Skin epidermis (tissue), 12 donors: ENCODE measurements around the gene CLEC4D.
"Not testable (repeated sequence)": the region's sequence is repeated elsewhere in the genome, so short reads cannot be mapped to it uniquely, and the experiment has no call there.

ENCODE experiments used
- H3K27ac ChIP-seq, 21 experiments: fragments of 200-600 bp; sonication (generic) in 11 of 21; one replicate each; pipeline ENCODE4 v1.5.0; 2020; ENCODE audit warnings: mild to moderate bottlenecking in 3 of 21, inconsistent platforms in 2 of 21, moderate library complexity in 2 of 21
- H3K4me3 ChIP-seq, 7 experiments: fragments of 200-600 bp; sonication (generic) in 2 of 7; one replicate each; pipeline ENCODE4 v1.5.0; 2020; ENCODE audit warnings: inconsistent platforms in 2 of 7, mild to moderate bottlenecking in 2 of 7, moderate library complexity in 1 of 7

Gene CLEC4D

DNA sequence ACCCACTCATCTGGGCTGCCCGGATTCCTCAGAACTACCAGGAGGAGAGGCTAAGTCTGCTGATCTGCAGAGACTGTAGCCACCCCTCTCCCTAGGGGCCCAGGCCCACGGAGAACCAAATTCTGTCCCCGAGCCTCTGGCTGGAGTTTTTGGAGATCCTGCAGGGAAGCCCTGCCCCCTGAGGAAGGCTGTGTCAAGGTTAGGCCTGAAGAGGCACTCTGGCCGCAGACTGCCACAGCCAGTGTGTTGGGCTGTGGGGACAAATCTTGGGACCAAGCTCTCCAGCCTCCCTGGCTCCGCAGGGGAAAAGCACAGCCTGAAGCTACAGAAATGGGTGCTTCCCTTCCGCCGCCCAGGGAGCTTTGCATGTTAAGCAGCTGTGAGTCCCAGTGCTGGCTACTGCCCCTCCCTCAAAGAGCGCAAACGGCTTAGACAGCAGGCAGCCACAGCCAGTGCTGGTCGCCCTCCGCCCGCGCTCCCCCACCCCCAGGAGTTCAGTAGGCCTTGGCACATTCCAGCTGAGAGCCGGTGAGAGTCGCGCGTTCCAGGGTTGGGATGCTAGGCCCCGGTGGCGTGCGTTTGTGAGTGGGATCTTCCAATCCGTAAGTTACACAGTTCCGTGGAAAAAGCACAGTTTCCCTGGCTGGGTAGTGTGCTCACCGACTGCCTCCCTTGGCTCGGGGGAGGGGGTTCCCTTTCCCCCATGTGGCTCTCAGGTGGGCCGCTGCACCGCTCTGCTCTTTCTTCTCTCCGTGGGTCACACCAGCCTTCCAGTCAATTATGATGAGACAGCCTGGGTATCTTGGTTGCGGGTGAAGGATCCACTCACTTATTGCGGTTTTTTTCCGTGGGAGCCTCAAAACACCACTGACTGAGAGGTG lies 14.2 kb downstream of the CLEC4D start:
- Histone ChIP-seq H3K4me3 (no peak overlapping the region), H3K27ac (no peak overlapping the region)

DNA sequence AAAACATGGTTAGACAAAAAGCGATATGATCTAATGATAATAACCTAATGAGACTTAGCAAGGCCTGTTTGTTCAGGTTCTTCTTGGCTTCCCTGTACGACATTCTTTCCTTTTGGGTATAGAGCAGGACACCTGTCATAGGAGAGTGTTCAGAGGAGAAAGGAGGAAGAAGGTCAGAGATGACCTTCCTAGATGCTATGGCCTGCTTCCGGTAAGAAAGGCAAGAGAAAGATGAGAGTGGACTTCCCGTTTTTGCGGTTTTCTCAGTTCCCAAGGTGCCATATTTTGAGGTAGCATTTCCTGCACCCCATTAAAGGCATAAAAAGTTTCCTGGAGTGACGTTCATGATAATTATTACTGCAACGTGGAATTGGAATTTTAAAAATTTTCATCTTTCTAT lies 18.7 kb downstream of the CLEC4D start:
- no peak overlapping the region for H3K4me3 ChIP-seq
- no peak overlapping the region for H3K27ac ChIP-seq

DNA sequence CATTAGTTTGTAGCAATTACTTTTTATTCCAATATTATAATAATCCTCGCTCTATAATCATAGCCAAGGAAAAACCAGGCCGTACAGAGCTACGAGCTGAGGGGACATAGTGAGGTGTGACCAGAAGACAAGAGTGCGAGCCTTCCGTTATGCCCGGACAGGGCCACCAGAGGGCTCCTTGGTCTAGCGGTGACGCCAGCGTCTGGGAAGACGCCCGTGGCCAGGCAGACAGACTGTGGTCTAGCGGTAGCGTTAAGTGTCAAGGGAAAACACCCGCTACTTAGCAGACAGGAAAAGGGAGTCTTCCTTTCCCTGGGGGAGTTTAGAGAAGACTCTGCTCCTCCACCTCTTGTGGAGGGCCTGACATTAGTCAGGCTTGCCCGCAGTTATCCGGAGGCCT lies 24.5 kb downstream of the CLEC4D start:
- H3K27ac ChIP-seq, H3K4me3 ChIP-seq: not testable (repeated sequence)

DNA sequence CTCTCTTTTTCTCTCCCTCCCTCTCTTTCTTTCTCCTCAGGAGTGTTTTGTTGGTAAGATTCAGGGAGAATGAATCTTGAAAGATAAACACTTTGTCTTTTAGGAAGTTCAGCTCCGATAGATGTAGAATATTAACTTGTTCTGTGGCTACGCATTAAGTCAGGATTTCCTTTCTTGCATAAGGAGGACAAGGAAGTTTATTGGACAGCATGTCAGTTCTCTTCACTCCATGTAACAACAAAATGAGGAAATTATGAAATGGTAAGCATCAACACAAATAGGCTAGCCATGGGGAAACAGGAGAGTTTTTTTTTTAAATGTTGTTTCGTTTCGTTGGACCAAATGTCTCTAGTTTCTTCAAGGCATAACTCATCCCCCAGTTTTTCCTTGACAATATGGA lies 27.5 kb downstream of the CLEC4D start, which contains the start of gene CLEC4E:
Gene CLEC4E, minus strand, starts transcription at position 75 of the 400 bp plus-strand sequence. CDS start 108 bp downstream, outside the sequence.
- Histone ChIP-seq H3K4me3 (peak within 1 kb of the TSS in 1 of 7 experiments; percentile 2), H3K27ac (peak within 1 kb of the TSS in 4 of 21 experiments; percentile 0 to 47 (median 24))

DNA sequence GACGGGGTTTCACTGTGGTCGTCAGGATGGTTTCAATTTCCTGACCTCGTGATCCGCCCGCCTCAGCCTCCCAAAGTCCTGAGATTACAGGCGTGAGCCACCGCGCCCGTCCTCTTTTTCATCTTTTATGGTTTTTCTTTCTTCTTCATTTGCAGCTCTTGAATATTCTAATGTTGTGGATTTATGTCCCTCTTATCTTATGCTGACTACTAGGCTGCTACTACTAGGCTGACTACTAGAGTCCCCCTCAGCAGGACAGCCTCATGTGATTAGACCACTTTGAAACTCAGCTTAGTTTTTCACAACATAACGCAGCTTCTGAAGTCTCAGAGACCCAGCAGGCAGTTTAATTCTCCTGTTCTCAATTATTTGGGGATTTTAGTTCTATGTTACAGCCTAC lies 28.3 kb downstream of the CLEC4D start:
- Histone ChIP-seq H3K27ac (peak overlapping the region in 3 of 21 experiments; percentile 2 to 35 (median 13)), H3K4me3 (no peak overlapping the region)

DNA sequence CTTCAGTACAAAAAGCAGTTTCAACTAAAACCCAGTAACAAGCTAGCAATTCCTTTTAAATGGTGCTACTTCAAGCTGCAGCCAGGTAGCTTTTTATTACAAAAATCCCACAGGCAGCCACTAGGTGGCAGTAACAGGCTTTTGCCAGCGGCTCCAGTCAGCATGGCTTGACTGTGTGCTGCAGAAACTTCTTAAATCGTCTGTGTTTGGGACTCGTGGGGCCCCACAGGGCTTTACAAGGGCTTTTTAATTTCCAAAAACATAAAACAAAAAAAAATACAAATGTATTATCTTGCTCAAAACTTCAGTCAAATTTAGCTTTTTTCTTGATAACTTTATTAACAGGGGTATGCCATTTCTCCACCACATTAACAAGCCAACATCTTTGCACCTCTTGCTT lies 31.0 kb downstream of the CLEC4D start:
- Histone ChIP-seq H3K27ac (no peak overlapping the region), H3K4me3 (no peak overlapping the region)

DNA sequence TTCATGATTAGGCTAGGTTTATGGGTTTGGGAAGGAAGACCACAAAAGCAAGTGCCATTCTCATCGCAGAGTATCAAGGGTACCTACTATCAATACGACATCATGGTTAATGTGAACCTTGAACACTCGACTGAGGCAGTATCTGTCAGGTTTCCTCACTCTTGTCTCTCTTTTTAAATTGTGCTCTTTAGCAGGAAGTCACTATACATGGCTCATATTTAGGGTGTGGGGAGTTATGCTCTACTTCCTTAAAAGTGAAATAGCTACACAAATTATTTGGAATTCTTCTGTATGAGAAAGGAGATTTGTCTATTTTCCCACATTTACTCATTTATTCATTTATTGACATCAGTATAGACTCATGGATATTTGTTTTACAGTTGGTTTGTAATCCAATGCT lies 33.3 kb downstream of the CLEC4D start:
- H3K4me3 ChIP-seq: no peak overlapping the region
- no peak overlapping the region for H3K27ac ChIP-seq

DNA sequence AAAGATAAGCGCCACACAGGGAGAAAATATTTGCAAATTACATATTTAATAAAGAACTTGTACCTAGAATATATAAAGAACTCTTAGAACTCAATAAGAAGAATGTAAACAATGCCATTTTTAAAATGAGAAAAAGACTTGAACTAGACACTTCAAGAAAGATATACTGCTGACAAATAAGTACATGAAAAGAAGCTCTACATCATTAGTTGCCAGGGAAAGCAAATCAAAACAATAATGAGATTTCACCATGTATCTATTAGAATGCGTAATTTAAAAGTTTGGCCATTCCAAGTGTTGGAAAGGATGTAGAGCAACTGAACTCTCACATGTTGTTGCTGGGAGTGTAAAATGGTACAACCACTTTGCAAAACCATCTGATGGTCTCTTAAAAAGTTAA lies 34.3 kb downstream of the CLEC4D start:
- no peak overlapping the region for H3K27ac ChIP-seq

DNA sequence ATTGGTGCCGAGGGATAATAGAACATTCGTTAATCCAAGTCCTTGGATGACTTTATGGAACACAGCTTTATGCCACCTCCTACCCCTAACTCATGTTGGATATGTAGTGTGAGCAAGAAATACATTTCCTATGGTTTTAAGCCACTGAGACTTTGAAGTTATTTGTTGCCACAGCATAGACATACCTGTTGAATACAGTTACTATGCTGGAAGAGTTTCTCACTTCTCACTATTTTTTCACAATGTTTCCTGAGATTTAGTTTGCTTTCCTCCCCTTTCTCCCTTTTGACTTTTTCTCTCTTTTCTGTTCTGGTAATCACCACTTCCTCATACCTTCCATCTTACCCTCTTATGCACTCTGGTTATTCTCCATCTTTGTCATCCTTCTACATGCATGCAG lies 34.9 kb downstream of the CLEC4D start:
- Histone ChIP-seq H3K4me3 (no peak overlapping the region), H3K27ac (no peak overlapping the region)

More for the DNA sequence above, 34.3 kb downstream of the CLEC4D start:
- no peak overlapping the region for H3K4me3 ChIP-seq

DNA sequence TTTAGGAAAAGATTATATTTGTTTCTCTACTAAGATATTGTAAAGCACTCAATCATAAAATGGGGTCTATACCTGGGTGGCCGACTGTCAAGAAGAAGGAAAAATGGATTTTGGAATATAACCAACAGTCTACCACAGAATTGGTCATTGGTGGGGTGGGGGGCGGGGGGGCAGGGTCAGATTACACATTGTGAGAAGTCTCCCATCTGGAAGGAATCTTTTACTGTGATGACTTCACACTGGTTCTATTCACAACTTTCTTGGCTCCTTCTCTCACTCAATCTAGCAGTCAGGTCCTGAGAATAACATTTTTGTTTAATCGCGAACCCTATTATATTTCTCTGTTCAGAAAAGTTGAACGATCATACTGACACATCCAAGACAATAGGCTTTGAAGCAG lies 36.1 kb downstream of the CLEC4D start:
- Histone ChIP-seq H3K27ac (no peak overlapping the region), H3K4me3 (no peak overlapping the region)

DNA sequence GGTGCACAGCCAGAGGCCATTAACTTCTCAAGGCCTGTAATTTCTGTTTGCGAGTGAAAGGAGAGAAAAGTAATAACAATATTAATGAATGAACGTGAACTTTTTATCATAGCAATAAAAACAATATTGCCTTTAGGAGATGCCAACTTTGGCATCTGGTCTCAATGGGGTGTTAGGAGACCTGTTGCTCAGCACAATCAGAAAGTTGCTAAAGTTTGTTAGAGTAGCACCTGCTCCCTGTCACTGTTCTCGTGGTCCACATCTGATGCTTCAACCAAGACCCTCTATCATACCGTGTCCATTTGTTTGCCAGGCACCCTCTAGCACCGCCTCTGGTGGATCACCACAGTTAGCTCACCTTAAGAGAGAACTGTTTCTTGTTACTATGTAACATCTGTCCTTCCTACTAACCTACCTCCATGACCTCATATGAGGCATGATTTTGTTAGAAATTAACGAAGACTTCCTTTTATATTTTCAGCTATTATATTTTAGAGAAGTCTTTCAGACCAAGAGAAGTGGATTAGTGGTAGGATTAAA lies 39.9 kb downstream of the CLEC4D start:
- no peak overlapping the region for H3K27ac ChIP-seq
- no peak overlapping the region for H3K4me3 ChIP-seq

DNA sequence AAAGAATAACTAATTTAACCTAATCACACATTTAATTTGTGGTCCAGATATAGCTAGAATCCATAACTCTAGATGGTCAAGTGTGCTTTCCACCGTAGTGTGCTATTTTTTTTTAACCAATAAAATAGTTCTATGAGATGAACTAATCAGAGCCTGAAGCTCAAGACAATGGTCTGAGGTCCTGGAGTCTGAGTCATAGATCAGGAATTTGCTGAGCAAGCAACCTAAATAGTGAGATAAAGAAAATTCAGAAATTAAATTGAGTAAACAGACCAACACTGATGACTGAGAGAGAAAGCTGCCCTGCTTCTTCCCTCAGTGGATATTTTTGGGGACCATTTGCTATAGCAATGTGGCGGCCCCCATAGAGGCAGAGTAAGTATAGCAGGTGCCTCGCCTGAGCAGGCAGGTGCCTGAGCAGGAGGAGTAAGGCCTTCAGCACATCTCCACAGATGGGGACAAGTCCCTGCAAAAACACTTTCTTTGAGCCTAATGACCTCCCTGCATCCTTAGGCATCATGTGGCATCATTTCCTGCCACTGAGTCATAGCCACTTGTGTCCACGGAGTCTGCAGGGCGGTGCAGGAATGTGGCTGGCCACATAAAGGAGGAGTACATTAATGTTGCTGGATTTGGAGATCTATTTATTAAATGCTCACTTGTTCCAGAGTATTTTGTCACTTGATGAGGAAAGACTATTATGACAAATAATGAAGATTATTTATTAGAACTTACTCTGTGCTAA lies 41.3 kb downstream of the CLEC4D start:
- Histone ChIP-seq H3K27ac (no peak overlapping the region), H3K4me3 (no peak overlapping the region)

DNA sequence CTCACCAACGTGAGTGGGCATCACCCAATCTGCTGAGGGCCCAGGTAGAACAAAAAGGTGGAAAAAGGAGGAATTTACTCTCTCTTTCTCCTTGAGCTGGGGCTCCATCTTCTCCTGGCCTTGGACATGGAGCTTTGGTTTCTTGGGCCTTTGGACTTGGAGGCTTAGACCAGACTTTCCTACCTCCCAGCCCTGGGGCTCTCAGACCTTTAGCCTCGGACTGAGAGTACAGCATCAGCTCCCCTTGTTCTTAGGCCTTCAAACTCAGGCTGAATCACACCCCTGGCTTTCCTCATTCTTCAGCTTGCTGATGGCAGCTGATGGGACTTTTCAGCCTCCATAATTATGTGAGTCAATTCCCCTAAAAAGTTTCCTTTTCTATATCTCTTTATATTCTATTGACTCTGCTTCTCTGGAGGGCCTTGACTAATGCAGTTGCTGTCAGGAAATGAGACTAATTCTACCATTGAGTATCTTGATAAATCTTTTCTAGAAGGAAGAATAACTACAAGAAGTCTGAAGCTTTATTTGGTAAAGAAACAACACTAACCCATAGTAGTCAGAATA lies 43.3 kb downstream of the CLEC4D start:
- no peak overlapping the region for H3K27ac ChIP-seq
- no peak overlapping the region for H3K4me3 ChIP-seq

DNA sequence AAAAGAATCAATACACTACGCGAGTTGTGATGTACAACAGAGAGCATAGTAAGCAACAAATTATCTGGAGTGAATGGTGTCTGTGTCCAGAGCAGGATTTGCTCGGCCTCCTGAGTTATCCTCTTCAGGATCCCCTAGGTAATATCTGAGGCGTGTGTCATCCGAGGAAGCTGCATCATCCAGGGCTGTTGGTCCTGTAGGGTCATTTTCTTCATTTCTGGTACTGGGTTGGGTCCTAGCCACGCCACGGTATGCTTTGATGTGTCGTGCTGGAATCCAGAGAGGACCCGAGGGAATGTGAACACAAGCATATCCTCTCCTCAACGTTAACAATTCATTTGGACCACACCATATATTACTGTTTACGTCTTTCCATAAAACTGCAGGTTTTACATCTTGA lies 46.4 kb downstream of the CLEC4D start:
- no peak overlapping the region for H3K27ac ChIP-seq

DNA sequence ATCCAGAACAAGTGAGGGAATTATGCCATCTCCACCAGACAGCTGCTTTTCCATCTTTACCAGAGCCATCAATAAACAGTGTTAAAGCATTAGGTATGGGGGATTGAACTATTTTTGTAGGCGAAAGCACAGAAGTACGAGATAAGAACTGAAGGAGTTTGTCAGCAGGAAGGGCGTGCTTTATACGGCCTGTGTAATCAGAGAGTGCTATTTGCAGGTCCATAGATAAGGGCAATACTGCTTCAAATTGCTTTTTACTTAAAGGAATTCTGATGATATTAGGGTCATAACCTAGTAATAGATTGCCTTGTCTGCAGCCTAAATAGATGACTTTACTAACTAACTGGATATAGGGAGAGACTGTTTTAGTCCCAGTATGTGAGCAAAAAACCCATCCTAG lies 47.7 kb downstream of the CLEC4D start:
- H3K27ac ChIP-seq: no peak overlapping the region

More for the DNA sequence above, 46.4 kb downstream of the CLEC4D start:
- no peak overlapping the region for H3K4me3 ChIP-seq

DNA sequence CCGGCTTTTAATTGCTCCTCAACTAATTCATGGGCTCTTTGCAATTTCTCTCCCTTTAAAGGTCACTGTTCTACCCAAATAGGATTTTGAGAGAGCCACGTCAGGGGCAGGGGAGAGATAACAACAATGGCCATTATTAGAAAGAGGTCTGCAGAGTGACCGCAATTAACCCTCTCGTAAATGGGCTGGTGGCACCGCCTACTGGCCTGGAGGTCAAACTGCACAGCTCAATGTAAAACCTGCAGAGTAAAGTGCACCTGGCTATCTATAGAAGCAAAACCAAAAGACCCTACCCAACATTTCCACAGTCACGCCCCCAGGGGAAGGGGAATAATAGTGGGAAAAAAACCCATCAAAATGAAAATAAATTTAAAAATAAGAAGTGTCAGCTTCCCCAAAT lies 49.0 kb downstream of the CLEC4D start:
- H3K27ac ChIP-seq: no peak overlapping the region
- H3K4me3 ChIP-seq: no peak overlapping the region

More for the DNA sequence above, 47.7 kb downstream of the CLEC4D start:
- no peak overlapping the region for H3K4me3 ChIP-seq

DNA sequence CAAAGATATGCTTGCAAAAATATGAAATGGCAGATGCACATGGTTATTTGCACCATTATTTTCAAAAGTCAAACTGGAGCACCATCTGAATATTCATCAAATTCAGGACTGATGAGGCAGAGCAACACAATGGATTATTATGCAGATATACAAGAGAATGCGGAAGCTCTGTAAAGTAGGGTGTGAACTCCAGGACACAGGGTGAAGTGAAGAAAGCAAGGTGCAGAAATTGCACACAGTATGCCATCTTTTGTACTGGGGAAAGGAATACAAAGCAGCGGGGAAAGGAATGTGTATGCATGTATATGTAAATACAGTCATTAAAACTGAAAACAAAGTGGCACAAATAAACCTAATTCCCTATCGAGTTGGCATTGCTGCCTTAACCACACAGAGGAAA lies 50.1 kb downstream of the CLEC4D start:
- Histone ChIP-seq H3K27ac (no peak overlapping the region), H3K4me3 (no peak overlapping the region)

DNA sequence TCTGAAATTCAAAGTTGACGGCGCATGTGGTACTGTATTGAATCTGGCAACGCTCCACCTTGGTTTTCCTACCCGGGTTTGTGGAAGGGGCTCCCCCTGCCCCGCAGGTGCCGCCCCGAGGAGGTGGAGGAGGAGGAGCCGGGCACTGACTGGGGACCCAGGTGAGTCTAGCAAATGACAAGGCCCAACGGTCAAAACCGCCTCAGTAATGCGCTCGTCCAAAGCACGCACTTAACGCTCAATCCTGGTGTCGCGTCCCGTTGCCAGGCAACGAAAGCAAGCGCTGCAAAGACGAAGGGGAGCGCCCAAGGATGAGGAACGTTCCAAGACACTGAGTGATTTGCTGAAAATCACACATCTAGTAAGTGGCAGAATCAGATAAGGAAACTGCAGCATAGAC lies 51.4 kb downstream of the CLEC4D start:
- H3K4me3 ChIP-seq: no peak overlapping the region
- H3K27ac ChIP-seq: no peak overlapping the region

DNA sequence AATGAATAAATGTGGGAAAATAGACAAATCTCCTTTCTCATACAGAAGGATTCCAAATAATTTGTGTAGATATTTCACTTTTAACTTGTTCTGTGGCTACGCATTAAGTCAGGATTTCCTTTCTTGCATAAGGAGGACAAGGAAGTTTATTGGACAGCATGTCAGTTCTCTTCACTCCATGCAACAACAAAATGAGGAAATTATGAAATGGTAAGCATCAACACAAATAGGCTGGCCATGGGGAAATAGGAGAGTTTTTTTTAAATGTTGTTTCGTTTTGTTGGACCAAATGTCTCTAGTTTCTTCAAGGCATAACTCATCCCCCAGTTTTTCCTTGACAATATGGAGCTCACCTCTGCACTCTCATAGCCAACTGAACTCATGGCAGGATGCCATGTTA lies 52.7 kb downstream of the CLEC4D start:
- not testable (repeated sequence) for H3K27ac ChIP-seq, H3K4me3 ChIP-seq

DNA sequence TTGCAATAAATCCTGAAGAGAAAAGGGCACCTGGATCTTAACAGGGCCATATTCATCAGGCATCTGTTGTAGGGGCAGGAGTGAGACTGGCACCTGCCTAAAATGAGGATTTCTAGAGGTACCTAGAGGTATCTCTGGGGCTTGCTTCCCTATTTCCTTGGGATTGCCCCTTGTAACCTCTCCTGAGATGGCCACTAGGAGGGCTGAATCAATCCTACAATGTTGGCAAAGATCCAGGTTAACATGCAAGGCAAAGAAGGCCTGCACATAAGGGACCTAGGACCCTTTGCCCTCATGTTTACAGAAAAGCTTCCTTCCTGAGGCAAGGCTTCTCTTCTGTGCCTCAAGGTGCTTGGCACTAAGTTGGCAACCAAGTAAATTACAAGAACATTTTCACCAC lies 53.2 kb downstream of the CLEC4D start:
- Histone ChIP-seq H3K27ac (peak overlapping the region in 1 of 21 experiments; percentile 59), H3K4me3 (no peak overlapping the region)
